AG09309 (cell line): ENCODE results near the gene GALNT14.

Experiments
- DNase-seq: peaks from one replicate; pipeline ENCODE4 v3.0.0-alpha.2; 2010; ENCODE audit warnings: low read depth
- H3K4me3 ChIP-seq: 2 replicates; pipeline ENCODE4 v1.5.1; 2011; ENCODE audit warnings: mild to moderate bottlenecking, low read depth, low read length, moderate library complexity; ENCODE audit not compliant: control insufficient read depth
- CTCF ChIP-seq: IDR thresholded peaks from 2 replicates; pipeline ENCODE4 v1.5.1; 2011; ENCODE audit warnings: mild to moderate bottlenecking, low read depth, low read length, inconsistent platforms; ENCODE audit not compliant: insufficient read depth, control insufficient read depth; ENCODE audit errors: missing control alignments

The GALNT14 gene

GRCh38 chr2:31110998-31111397 lies 27.2 kb downstream of the GALNT14 start:
- H3K4me3 ChIP-seq = no peak overlapping the region
- no peak for DNase-seq
- no peak for TF ChIP-seq CTCF

- no peak for DNase-seq
- no peak for TF ChIP-seq CTCF
- H3K4me3 ChIP-seq = no peak overlapping the region
These were observed 27.8 kb downstream of the GALNT14 start for GRCh38 chr2:31110431-31110830.

GRCh38 chr2:31109633-31110192 lies 28.5 kb downstream of the GALNT14 start:
- TF ChIP-seq CTCF = no peak
- DNase-seq = no peak

GRCh38 chr2:31108561-31109286 lies 29.5 kb downstream of the GALNT14 start:
- no peak overlapping the region for H3K4me3 ChIP-seq
- DNase-seq = no peak
- no peak for TF ChIP-seq CTCF

More at GRCh38 chr2:31109633-31110192, 28.5 kb downstream of the GALNT14 start:
- H3K4me3 ChIP-seq = no peak overlapping the region

GRCh38 chr2:31107591-31108300 lies 30.5 kb downstream of the GALNT14 start:
- DNase-seq = no peak
- no peak overlapping the region for H3K4me3 ChIP-seq
- TF ChIP-seq CTCF = no peak

GRCh38 chr2:31101701-31102100 lies 36.5 kb downstream of the GALNT14 start:
- DNase-seq = no peak
- no peak for TF ChIP-seq CTCF
- no peak overlapping the region for H3K4me3 ChIP-seq
